BJ (cell line): ENCODE data around the gene ENOSF1. TPM values are rescaled to one million over a fixed set of nuclear protein-coding genes. Genes with fewer than 3 reads are reported as not detected.

Source experiments
- CTCF ChIA-PET: fragments of 350-600 bp; formaldehyde crosslinking; extraction: SDS; loops from one replicate; lab custom pipeline; 2021; ENCODE audit warnings: antibody characterized with exemption, inconsistent platforms; lab: Yijun Ruan, JAX
- POLR2A ChIA-PET: fragments of 300-600 bp; sonication (Branson Sonifier 250); formaldehyde crosslinking; extraction: SDS; loops from one replicate; lab custom pipeline; 2021; ENCODE audit warnings: antibody characterized with exemption; lab: Charles Lee
- DNase-seq: peaks from one replicate; pipeline ENCODE4 v3.0.0-alpha.2; 2011; ENCODE audit warnings: low read depth
- H3K27me3 ChIP-seq: 2 replicates; pipeline ENCODE4 v1.6.0; 2011; ENCODE audit warnings: low read length; ENCODE audit not compliant: control insufficient read depth, insufficient read depth
- H3K36me3 ChIP-seq: 2 replicates; pipeline ENCODE4 v1.5.1; 2011; ENCODE audit warnings: low read length; ENCODE audit not compliant: control insufficient read depth, insufficient read depth
- H3K4me3 ChIP-seq: 2 replicates; pipeline ENCODE4 v1.5.1; 2011; ENCODE audit warnings: low read depth, mild to moderate bottlenecking, control low read depth, low read length
- CTCF ChIP-seq: IDR thresholded peaks from 2 replicates; pipeline ENCODE4 v1.5.1; 2011; ENCODE audit warnings: low read depth, mild to moderate bottlenecking, control low read depth, inconsistent platforms, low read length, moderate library complexity; ENCODE audit not compliant: insufficient read depth
- polyA plus RNA-seq: library from polyadenylated mRNA; depleted of rRNA; stranded (reverse); fragments of >200 nt; gene quantifications from 2 replicates; pipeline ENCODE4 v1.2.3, GENCODE V29; 2011

The ENOSF1 gene
- polyA plus RNA-seq, 1 experiment = 16.4 TPM

- peak; percentile 46 for DNase-seq
- ChIA-PET CTCF (interaction anchor here (1.5 kb wide), 1 partner anchor 10 kb away, joined by 5 read pairs; no protein-coding TSS in a partner anchor), POLR2A (no interaction called here)
- Histone ChIP-seq H3K4me3 (no peak overlapping the region), H3K36me3 (no peaks in the 10 kb centered on the region), H3K27me3 (no peaks in the 10 kb centered on the region)
- no peak for TF ChIP-seq CTCF
Observed at GRCh38 chr18:634551-635045, 77.8 kb downstream of the ENOSF1 start.

DNA sequence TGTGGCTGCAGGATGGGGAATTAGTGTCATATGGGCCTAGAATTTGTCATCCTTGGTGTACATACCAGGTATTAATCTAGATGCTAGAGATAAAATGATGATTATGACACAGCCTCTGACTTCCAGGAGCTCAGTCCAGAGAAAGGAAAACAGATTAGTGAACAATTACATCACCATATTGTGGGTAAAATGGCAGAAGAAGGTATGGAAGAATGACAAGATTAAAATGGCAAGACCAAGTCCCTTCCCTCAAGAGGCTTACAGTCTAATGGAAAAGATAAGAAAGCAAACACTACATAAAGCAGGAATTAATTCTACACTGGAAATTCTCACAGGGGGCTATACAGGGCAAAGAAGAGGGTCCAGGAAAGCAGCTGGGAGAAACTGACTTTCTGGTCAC, 80.9 kb downstream of the ENOSF1 start:
- Histone ChIP-seq H3K4me3 (no peak overlapping the region), H3K36me3 (no peaks in the 10 kb centered on the region), H3K27me3 (no peaks in the 10 kb centered on the region; the same call in 1 of the 2 replicates)
- no peak for DNase-seq
- ChIA-PET CTCF (interaction anchor here (0.8 to 3.1 kb wide), 4 partner anchors 12 to 208 kb away, joined by 3 to 19 read pairs (median 8); no protein-coding TSS in a partner anchor), POLR2A (no interaction called here)
- TF ChIP-seq CTCF = no peak

GRCh38 chr18:629269-630150, 82.9 kb downstream of the ENOSF1 start:
- CTCF ChIA-PET = interaction anchor here (0.6 to 3.0 kb wide), 6 partner anchors 8 to 342 kb away, joined by 3 to 13 read pairs (median 3); no protein-coding TSS in a partner anchor
- H3K36me3 ChIP-seq = no peaks in the 10 kb centered on the region
- no peak for DNase-seq
- POLR2A ChIA-PET = no interaction called here
- H3K27me3 ChIP-seq = no peaks in the 10 kb centered on the region; the same call in none of the 2 replicates
- no peak overlapping the region for H3K4me3 ChIP-seq
- no peak for TF ChIP-seq CTCF

- no peak for DNase-seq
- no peak overlapping the region for H3K4me3 ChIP-seq
- no peaks in the 10 kb centered on the region for H3K36me3 ChIP-seq
- H3K27me3 ChIP-seq = no peaks in the 10 kb centered on the region; the same call in none of the 2 replicates
- TF ChIP-seq CTCF = no peak
- POLR2A ChIA-PET = no interaction called here
- CTCF ChIA-PET = interaction anchor here (1.0 to 6.0 kb wide), 7 partner anchors 10 to 212 kb away, joined by 3 to 134 read pairs (median 3); no protein-coding TSS in a partner anchor
Observed at GRCh38 chr18:627231-627630, 85.2 kb downstream of the ENOSF1 start.
